Cardiac fibroblast (primary cell): ENCODE data around the gene AMPD3.

Source experiments
- DNase-seq, 2 donors: peaks; one replicate each; pipeline versions ENCODE4 v3.0.0 to v3.0.0-alpha.2; 2010; ENCODE audit warnings: low read depth in 2 of 2
- H3K4me3 ChIP-seq, 2 donors: replicated peaks in 1 of 2; 1 replicate in 1 of 2; 2 replicates in 1 of 2; pipeline ENCODE4 v1.5.1; 2011; ENCODE audit warnings: low read depth in 2 of 2, low read length in 2 of 2, mild to moderate bottlenecking in 2 of 2, moderate library complexity in 1 of 2
- CTCF ChIP-seq: IDR thresholded peaks from one replicate; pipeline ENCODE4 v1.5.1; 2011; ENCODE audit warnings: low read depth, mild to moderate bottlenecking, low read length, inconsistent platforms

The AMPD3 gene

DNA sequence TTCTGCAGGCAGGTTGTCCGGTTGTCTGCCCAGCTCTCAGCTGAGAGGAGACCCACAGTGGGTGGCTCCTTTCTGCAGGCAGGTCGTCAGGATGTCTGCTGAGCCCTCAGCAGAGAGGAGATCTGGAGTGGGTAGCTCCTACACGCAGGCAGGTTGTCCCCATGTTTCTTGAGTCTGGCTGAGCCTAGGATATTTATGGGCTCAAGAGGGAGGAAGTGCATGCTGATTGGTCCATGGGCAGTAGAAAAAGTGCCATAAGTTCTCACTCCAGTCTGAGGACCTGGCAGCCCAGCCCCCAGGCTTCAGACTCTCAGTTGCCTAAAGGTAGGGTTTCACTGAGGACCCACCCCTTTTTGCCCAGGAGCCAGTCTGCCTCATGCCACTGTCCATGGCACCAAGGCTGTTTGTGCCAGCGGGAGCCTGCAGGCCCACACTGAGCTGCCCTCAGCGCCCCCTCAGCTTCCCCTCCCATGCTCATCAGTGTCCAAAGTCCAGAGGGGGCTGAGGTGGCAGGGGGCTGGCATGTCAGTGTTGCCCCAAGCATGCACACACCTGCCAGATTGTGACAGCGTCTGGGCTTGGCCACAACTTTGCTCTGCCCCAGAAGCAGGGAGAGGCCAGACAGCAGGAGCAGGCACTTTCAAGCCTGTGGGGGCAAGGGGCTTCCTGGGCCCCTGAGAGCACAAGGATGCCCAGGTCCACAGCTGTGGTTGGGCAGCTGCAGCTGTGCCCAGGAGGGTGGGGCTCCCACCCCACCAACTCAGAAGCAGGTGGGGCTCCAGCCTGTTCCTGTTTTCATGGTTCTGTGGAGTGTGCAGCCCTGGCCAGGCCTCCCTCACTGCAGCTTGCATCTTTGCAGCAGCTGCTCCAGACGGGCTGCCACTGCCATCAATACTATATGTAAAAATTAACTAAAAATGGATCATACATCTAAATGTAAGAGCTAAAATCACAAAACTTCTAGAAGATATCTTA lies 89.7 kb downstream of the AMPD3 start:
- DNase-seq: no peak
- no peak for TF ChIP-seq CTCF
- H3K4me3 ChIP-seq: no peak overlapping the region

DNA sequence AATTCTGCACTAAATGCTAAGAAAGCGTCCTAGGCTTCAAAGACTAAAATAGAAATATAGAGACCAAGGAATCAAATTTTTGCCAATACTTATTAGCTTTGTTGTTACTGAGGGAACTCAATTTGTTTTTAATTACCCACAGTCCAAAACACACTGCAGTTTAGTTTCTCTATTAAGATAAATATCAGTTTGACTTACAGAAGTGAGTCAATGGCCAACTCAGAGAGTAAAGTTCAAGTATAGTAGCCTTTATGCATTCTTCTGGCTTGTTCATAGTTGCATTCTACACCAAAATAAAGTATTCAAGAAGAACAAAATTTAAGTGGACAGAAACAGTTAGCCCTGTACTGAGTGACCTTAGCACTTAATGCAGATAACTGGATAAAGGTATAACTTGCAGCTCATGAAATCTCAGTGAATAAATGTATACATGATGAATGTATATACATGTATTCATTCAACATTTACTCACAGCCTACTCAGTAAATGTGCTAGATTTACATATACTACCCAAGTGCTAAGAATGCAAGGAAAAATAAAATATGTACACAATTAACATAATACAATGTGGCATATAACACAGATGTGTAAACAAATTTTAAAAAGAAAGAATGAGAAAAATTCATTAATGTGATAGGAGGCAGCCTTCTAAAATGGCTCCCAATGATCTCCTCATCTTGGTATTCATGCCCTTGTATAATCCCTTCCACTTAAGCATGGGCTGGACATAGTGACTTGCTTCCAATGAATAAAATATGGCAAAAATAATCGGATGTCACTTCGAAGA lies 95.6 kb downstream of the AMPD3 start:
- no peak overlapping the region for H3K4me3 ChIP-seq
- DNase-seq: peak; percentile 38 to 67
- no peak for TF ChIP-seq CTCF

GRCh38 chr11:10551290-10551592 lies 96.2 kb downstream of the AMPD3 start:
- no peak for DNase-seq
- TF ChIP-seq CTCF: no peak
- no peak overlapping the region for H3K4me3 ChIP-seq

DNA sequence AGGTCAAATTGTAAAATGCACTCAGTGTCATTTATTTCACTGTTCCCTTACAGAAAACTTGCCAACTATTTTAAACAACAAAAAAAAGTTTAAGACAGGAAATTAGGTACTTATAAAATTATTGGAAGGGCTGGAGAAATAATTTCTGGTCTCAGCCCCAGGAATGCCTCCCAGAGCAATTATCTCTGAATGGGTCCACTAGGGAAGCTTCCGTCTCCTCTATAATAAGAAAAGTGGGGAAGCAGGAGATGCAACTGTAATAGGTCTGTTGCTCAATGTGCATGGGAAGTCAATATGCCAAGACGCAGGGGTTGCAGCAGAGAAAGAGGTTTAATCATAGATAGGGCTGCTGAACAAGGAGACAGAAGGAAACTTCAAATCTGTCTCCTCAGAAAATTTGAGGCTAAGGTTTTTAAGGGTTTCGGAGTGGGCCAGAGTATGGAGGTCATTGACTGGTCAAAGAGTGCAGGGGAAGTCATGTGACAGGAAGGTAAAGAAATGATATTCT lies 96.8 kb downstream of the AMPD3 start:
- no peak for DNase-seq
- no peak overlapping the region for H3K4me3 ChIP-seq
- no peak for TF ChIP-seq CTCF

DNA sequence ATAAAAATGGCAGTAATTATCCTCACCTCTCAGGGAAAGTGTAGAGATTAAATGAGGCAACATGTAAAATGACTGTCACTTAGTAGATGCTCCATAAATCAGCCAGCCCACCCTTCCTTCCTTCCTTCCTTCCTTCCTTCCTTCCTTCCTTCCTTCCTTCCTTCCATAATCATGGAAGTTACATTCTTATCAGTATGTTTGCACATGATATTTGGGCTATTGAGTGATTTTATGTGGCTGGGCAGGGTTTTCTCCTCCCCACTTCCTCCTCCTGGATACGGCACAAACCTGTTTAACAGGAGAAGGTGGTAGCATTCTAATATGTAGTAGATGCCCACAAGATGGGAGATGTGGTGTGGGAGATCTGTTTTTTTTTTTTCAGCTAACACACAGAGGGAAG lies 101.5 kb downstream of the AMPD3 start:
- no peak for TF ChIP-seq CTCF
- no peak for DNase-seq
- H3K4me3 ChIP-seq: no peak overlapping the region
